HG03439 (cell line): ENCODE data around the gene TGM4.
"Not testable (repeated sequence)": the region's sequence is repeated elsewhere in the genome, so short reads cannot be mapped to it uniquely, and the experiment has no call there.

Experiments used
- ATAC-seq: cut with Tn5 transposase; IDR thresholded peaks from one replicate; pipeline ENCODE4 v1.9.1; 2021; ENCODE audit warnings: mild to moderate bottlenecking, moderate library complexity; ENCODE audit not compliant: unreplicated experiment

TGM4 gene

GRCh38 chr3:44949770-44950169 lies 75.4 kb downstream of the TGM4 start:
- not testable (repeated sequence) for ATAC-seq

DNA sequence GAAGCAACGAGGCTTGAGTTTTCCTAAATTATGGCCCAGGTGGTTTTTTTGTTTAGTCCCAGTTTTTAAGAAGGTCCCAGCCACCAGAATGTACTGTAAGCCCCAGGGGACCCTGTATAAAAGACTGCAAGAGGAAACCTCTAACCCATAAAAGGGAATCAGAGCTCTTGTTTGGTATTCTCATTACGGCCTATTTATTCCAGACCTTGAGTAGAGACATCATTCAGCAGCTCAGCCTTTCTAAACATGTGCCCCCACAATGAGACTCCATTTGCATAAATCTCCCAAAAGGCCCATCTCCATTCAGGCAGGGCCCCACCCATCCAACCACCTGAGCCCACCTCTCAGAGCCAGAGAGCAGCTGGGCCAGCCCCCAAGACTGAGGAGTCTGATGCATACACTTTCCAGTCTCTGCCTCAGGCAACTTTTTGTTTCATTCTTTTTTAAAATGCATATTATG lies 75.9 kb downstream of the TGM4 start:
- ATAC-seq = no peak

GRCh38 chr3:44952689-44953088 lies 78.3 kb downstream of the TGM4 start:
- ATAC-seq = no peak

- no peak for ATAC-seq
These were observed 79.9 kb downstream of the TGM4 start for GRCh38 chr3:44954304-44954703.

GRCh38 chr3:44954962-44955361 lies 80.6 kb downstream of the TGM4 start:
- ATAC-seq = peak; percentile 39

- ATAC-seq = no peak
These were observed 81.5 kb downstream of the TGM4 start for GRCh38 chr3:44955917-44956316.

DNA sequence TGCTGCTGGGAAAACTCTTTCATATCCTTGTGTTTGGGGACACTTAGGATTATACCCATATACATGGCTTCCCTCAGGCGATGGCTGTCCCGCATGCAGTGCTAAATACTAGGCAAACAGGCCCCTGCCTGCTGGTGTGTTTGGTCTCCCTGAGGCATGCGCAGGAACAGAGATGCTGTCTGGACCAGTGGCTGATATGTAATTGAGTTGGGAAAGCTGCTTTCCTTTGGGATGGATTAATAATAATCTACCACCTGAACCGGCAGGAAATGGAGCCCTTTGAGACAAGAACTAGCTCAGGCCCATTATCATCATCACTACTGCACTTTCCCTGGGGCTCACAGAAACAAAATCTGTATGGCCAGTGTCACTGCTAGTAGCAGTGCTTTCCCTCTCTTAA lies 83.6 kb downstream of the TGM4 start:
- ATAC-seq = no peak

GRCh38 chr3:44958386-44958785 lies 84.0 kb downstream of the TGM4 start:
- ATAC-seq = no peak

- ATAC-seq = no peak
These were observed 86.1 kb downstream of the TGM4 start for GRCh38 chr3:44960387-44961026.

- ATAC-seq = no peak
These were observed 87.5 kb downstream of the TGM4 start for GRCh38 chr3:44961888-44962287.

DNA sequence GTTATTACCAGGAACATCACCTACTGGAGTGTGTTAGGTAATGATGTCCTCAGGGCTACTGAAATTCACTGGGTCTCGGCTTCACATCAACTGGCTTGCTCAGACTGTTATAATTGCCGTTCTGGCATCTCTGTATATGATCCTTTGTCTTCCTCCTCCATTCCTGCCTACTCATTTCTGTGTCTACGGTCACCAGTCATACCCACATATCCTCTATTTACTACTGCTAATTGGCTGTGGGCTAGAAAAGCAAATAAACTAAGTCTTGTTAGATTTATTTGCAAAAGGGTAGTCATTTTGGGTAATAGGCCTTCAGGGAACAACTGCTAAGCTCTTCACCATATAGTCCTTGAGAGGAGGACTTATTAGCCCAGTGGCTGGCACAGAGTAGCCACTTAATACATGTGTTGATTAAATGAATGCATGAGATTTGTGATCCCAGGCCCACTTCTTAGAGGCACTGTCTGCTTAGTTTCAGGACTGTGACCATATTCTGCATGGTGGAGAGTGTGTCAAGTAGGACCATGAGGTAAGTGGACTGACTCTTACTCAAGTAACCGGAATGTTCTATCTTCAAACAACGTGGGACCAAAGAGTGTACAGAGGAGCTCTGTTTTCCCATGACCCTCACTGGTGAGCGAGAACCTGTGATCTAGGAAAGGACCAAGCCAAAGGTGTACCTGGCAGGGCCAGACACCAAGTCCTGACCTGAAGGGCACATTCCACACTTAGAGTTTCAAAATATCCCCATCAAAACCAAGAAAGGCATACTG lies 88.4 kb downstream of the TGM4 start:
- ATAC-seq = no peak

DNA sequence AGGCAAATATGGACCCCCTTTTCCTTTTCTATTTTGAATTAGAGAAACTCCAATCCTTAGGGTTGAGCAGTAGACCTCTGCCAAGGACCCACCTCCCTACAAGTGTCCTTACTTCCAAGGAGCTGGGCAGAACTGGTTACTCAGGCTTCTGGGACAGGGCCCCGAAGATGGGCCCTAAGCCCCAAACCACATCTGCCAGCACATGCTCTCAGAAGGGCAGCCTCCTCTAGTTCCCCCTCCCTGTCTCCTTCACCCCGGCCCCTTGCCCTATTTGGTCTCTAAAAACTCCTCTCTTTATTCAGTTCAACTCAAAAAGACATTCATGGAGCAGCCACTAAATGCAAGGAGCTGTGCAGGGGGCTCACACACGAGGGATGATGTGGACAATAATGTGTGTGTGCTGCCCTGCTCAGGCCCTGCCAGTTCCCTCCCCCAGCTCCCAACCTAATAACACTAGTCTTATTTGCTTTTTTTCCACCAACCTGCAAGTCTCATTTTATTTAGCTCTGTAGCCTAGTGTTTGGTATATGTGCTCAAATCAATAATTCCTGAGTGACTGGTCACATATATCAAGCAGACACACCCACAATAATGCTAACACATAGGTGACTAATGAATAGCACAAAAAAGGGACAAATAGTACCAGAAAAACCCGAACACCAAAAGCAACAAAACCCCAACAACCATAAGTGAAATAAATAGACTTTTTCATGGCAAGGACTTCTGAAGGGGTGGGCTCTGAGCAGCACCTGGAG lies 89.3 kb downstream of the TGM4 start:
- ATAC-seq = no peak
